SK-N-SH (cell line): ENCODE measurements around the gene IRX6. TPM values are rescaled to one million over a fixed set of nuclear protein-coding genes. Genes with fewer than 3 reads are reported as not detected.

Experiments used
- CTCF ChIA-PET: fragments of 300-600, 350-600 bp; formaldehyde crosslinking; extraction: SDS; loops from one replicate; lab custom pipeline; 2021; lab: Yijun Ruan, JAX
- POLR2A ChIA-PET: fragments of 350-600 bp; sonication (Branson Sonifier 250); formaldehyde crosslinking; extraction: SDS; loops from one replicate; lab custom pipeline; 2020; ENCODE audit warnings: antibody characterized with exemption, inconsistent platforms; lab: Yijun Ruan, JAX
- DNase-seq: peaks from one replicate; pipeline ENCODE4 v3.0.0; 2012
- H2AFZ ChIP-seq: fragments of 200-600 bp; sonication (generic); 2 replicates; pipeline ENCODE4 v1.8.1; 2016; ENCODE audit warnings: antibody characterized with exemption, mild to moderate bottlenecking, low read depth
- H3F3A ChIP-seq: fragments of 200-600 bp; sonication (generic); replicated peaks from 2 replicates; pipeline ENCODE3; 2016; ENCODE audit warnings: antibody characterized with exemption, mild to moderate bottlenecking; ENCODE audit not compliant: insufficient read depth
- H3K27ac ChIP-seq, 2 experiments: fragments of 200-500 bp in 1 of 2; fragments of 200-600 bp in 1 of 2; sonication (Bioruptor generic) in 1 of 2; sonication (generic), shearing (Covaris generic) in 1 of 2; 2 replicates each; pipeline versions ENCODE4 v1.5.1 to v1.6.1; 2014 to 2016; ENCODE audit warnings: low read depth in 2 of 2, inconsistent platforms in 1 of 2, low read length in 1 of 2, mild to moderate bottlenecking in 1 of 2, mixed read lengths in 1 of 2
- H3K27me3 ChIP-seq: fragments of 200-600 bp; sonication (generic), shearing (Covaris generic); 2 replicates; pipeline ENCODE4 v1.6.1; 2016; ENCODE audit warnings: mixed run types; ENCODE audit not compliant: insufficient read depth
- H3K36me3 ChIP-seq, 2 experiments: fragments of 200-500 bp in 1 of 2; fragments of 200-600 bp in 1 of 2; sonication (Bioruptor generic) in 1 of 2; sonication (generic) in 1 of 2; replicated peaks in 1 of 2; 2 replicates each; pipeline versions ENCODE3 to v1.5.1; 2014 to 2016; ENCODE audit warnings: low read length in 1 of 2, mild to moderate bottlenecking in 1 of 2; ENCODE audit not compliant: insufficient read depth in 2 of 2, control insufficient read depth in 1 of 2
- H3K4me1 ChIP-seq, 2 experiments: fragments of 200-500 bp in 1 of 2; fragments of 200-600 bp in 1 of 2; sonication (Bioruptor generic) in 1 of 2; sonication (generic), shearing (Covaris generic) in 1 of 2; 2 replicates each; pipeline versions ENCODE4 v1.5.1 to v1.6.1; 2014 to 2016; ENCODE audit warnings: low read depth in 1 of 2, low read length in 1 of 2, mixed run types in 1 of 2; ENCODE audit not compliant: insufficient read depth in 2 of 2, control insufficient read depth in 1 of 2
- H3K4me2 ChIP-seq: fragments of 200-600 bp; sonication (generic), shearing (Covaris generic); 2 replicates; pipeline ENCODE4 v1.6.1; 2017; ENCODE audit warnings: mixed run types
- H3K4me3 ChIP-seq, 2 experiments: fragments of 200-500 bp in 1 of 2; fragments of 200-600 bp in 1 of 2; sonication (Bioruptor generic) in 1 of 2; sonication (generic), shearing (Covaris generic) in 1 of 2; 2 replicates each; pipeline versions ENCODE4 v1.5.1 to v1.8.1; 2014 to 2016; ENCODE audit warnings: low read depth in 2 of 2, inconsistent platforms in 1 of 2, low read length in 1 of 2, mild to moderate bottlenecking in 1 of 2, mixed read lengths in 1 of 2, moderate library complexity in 1 of 2
- H3K79me2 ChIP-seq: fragments of 200-600 bp; sonication (generic); 2 replicates; pipeline ENCODE4 v1.8.1; 2017; ENCODE audit warnings: mild to moderate bottlenecking; ENCODE audit not compliant: insufficient read depth
- H3K9ac ChIP-seq: fragments of 200-600 bp; sonication (generic); 2 replicates; pipeline ENCODE4 v1.6.1; 2017; ENCODE audit warnings: mixed run types
- H3K9me2 ChIP-seq: fragments of 200-600 bp; sonication (generic); 2 replicates; pipeline ENCODE4 v1.6.1; 2017; ENCODE audit warnings: mixed run types
- H3K9me3 ChIP-seq: fragments of 200-600 bp; sonication (generic); 2 replicates; pipeline ENCODE4 v1.6.1; 2017; ENCODE audit warnings: mixed run types, mild to moderate bottlenecking, moderate library complexity
- H4K20me1 ChIP-seq: fragments of 200-600 bp; sonication (generic); 2 replicates; pipeline ENCODE4 v1.6.1; 2017; ENCODE audit warnings: mild to moderate bottlenecking, mixed run types; ENCODE audit not compliant: insufficient read depth
- EP300 ChIP-seq, 2 experiments: IDR thresholded peaks; 2 replicates each; pipeline versions ENCODE4 v1.4.0 to v1.6.1; 2012; ENCODE audit warnings: borderline replicate concordance in 1 of 2, low read depth in 1 of 2, low read length in 1 of 2
- EZH2phosphoT487 ChIP-seq: fragments of 200-600 bp; sonication (generic); IDR thresholded peaks from 2 replicates; pipeline ENCODE4 v1.6.1; 2017; ENCODE audit warnings: low read depth, mixed run types, mild to moderate bottlenecking, antibody characterized with exemption, moderate library complexity, borderline replicate concordance
- GATA2 ChIP-seq: sonication (generic); formaldehyde crosslinking; IDR thresholded peaks from 2 replicates; pipeline ENCODE4 v1.5.0; 2020; ENCODE audit warnings: mild to moderate bottlenecking, missing genetic modification reagents
- JUND ChIP-seq: IDR thresholded peaks from 2 replicates; pipeline ENCODE4 v1.4.0; 2012
- MEF2A ChIP-seq: IDR thresholded peaks from 2 replicates; pipeline ENCODE4 v1.4.0; 2012; ENCODE audit warnings: low read depth, borderline replicate concordance
- MXI1 ChIP-seq: IDR thresholded peaks from 2 replicates; pipeline ENCODE4 v1.6.1; 2012; ENCODE audit warnings: mild to moderate bottlenecking, low read depth, low read length, improper control_type of control experiment
- POLR2AphosphoS5 ChIP-seq: IDR thresholded peaks from 2 replicates; pipeline ENCODE4 v1.6.1; 2012; ENCODE audit warnings: low read depth, low read length
- RAD21 ChIP-seq: IDR thresholded peaks from 2 replicates; pipeline ENCODE4 v1.6.1; 2012; ENCODE audit warnings: mild to moderate bottlenecking, low read length
- RFX5 ChIP-seq: IDR thresholded peaks from 2 replicates; pipeline ENCODE4 v1.6.1; 2012; ENCODE audit warnings: mild to moderate bottlenecking, improper control_type of control experiment, low read length
- RXRA ChIP-seq: IDR thresholded peaks from 2 replicates; pipeline ENCODE4 v1.4.0; 2012; ENCODE audit warnings: low read depth, mild to moderate bottlenecking, borderline replicate concordance
- SIN3A ChIP-seq: IDR thresholded peaks from 2 replicates; pipeline ENCODE4 v1.6.1; 2012; ENCODE audit warnings: low read depth, mild to moderate bottlenecking, low read length, moderate library complexity, borderline replicate concordance
- TCF12 ChIP-seq: IDR thresholded peaks from 2 replicates; pipeline ENCODE4 v1.4.0; 2012
- TEAD4 ChIP-seq: IDR thresholded peaks from 2 replicates; pipeline ENCODE4 v1.4.0; 2012; ENCODE audit warnings: mild to moderate bottlenecking, borderline replicate concordance; ENCODE audit not compliant: insufficient read depth
- YY1 ChIP-seq: IDR thresholded peaks from 2 replicates; pipeline ENCODE4 v1.4.0; 2012; ENCODE audit warnings: low read depth, mild to moderate bottlenecking
- WGBS: methylation state at CpG from one replicate; pipeline ENCODE4 v1.1.6; 2017; ENCODE audit warnings: low lambda C conversion rate; 5-methylcytosine and 5-hydroxymethylcytosine counted together
- polyA plus RNA-seq, 3 experiments: library from polyadenylated mRNA; depleted of rRNA; stranded (reverse); fragments of >200 nt; gene quantifications; 2 replicates each; pipeline ENCODE4 v1.2.3, GENCODE V29; 2012
- TF ChIP-seq, protein P1 (sequence below): fragments of 200-600 bp; sonication (generic); IDR thresholded peaks from 2 replicates; pipeline ENCODE4 v1.6.1; 2017; ENCODE audit warnings: antibody characterized with exemption, mild to moderate bottlenecking, moderate library complexity
- TF ChIP-seq, protein P2 (sequence below): fragments of 150-350 bp; IDR thresholded peaks from 2 replicates; pipeline ENCODE4 v1.6.1; 2016; ENCODE audit warnings: mild to moderate bottlenecking, low read depth, low read length
- TF ChIP-seq, protein P3 (sequence below): IDR thresholded peaks from 2 replicates; pipeline ENCODE4 v1.4.0; 2012; ENCODE audit warnings: low read depth, borderline replicate concordance
- TF ChIP-seq, protein P4 (sequence below): IDR thresholded peaks from 2 replicates; pipeline ENCODE4; 2012

The IRX6 gene
- polyA plus RNA-seq, 1 of the 3 experiments (the other 2 are of a cell fraction), result not detected

DNA sequence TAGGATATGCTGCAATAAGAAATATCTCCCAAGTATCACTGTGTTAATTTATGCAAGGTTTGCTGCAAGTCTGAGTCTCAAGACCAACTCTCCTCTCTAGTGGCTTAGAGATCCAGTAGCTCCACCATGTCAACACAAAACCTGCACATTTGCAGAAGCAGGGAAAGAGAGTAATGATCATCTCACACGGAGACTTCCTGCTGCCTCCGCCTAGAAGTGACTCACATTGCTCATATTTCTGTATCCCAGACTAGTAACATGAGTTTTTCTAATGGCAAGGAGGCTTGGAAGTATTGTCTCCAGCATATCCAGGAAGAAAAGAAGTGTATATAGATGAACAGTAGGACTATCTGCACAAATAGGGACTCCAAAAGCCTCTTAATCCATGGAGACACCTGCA lies 15.0 kb upstream of the IRX6 start (continued):
- TF ChIP-seq, protein P1, sequence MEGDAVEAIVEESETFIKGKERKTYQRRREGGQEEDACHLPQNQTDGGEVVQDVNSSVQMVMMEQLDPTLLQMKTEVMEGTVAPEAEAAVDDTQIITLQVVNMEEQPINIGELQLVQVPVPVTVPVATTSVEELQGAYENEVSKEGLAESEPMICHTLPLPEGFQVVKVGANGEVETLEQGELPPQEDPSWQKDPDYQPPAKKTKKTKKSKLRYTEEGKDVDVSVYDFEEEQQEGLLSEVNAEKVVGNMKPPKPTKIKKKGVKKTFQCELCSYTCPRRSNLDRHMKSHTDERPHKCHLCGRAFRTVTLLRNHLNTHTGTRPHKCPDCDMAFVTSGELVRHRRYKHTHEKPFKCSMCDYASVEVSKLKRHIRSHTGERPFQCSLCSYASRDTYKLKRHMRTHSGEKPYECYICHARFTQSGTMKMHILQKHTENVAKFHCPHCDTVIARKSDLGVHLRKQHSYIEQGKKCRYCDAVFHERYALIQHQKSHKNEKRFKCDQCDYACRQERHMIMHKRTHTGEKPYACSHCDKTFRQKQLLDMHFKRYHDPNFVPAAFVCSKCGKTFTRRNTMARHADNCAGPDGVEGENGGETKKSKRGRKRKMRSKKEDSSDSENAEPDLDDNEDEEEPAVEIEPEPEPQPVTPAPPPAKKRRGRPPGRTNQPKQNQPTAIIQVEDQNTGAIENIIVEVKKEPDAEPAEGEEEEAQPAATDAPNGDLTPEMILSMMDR, result no peak
- TF ChIP-seq, protein P2, sequence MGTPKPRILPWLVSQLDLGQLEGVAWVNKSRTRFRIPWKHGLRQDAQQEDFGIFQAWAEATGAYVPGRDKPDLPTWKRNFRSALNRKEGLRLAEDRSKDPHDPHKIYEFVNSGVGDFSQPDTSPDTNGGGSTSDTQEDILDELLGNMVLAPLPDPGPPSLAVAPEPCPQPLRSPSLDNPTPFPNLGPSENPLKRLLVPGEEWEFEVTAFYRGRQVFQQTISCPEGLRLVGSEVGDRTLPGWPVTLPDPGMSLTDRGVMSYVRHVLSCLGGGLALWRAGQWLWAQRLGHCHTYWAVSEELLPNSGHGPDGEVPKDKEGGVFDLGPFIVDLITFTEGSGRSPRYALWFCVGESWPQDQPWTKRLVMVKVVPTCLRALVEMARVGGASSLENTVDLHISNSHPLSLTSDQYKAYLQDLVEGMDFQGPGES, result no peak
- no peak for TF ChIP-seq SIN3A
- no peak for TF ChIP-seq RAD21
- TF ChIP-seq MEF2A, result no peak
- TF ChIP-seq RXRA, result no peak

DNA sequence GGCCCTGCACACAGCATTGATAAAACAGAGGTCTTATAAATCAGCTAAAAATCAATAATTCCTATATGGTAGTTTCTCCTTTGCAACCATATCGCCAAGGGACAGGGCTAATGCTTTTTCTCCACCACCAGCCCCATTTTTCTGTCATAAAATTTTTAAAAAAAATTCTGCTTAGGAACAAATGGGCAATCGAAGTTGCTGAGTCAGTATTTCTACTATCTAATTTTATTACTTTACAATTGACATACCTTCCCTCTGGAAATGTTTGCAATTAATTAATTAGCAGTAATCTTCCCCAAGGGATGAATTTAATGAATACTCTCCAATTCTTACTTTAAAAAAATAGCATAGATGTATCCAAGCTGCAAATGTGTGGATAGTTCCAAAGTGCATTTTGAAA lies 1.7 kb upstream of the IRX6 start:
- Histone ChIP-seq H3K9ac (no peak overlapping the region), H3K9me2 (no peaks in the 10 kb centered on the region), H3K27me3 (no peaks in the 10 kb centered on the region), H3K36me3 (no peaks in the 10 kb centered on the region), H2AFZ (no peak overlapping the region), H3K27ac (no peak overlapping the region; a peak in 1 of 4 replicates), H3K9me3 (no peaks in the 10 kb centered on the region), H3F3A (no peaks in the 10 kb centered on the region), H3K79me2 (no peaks in the 10 kb centered on the region), H4K20me1 (no peaks in the 10 kb centered on the region), H3K4me2 (no peak overlapping the region), H3K4me1 (peaks cover 0 to 10% of the 10 kb centered on the region in 2 experiments; a peak in 2 of 4 replicates), H3K4me3 (no peak overlapping the region)
- 25% methylated on average over 2 of the region's 2 CpGs for WGBS
- no peak for TF ChIP-seq POLR2AphosphoS5
- no peak for TF ChIP-seq RXRA
- TF ChIP-seq RFX5, result no peak
- no peak for TF ChIP-seq SIN3A
- TF ChIP-seq, protein P2, result no peak
- TF ChIP-seq YY1, result no peak
- no peak for TF ChIP-seq MEF2A
- TF ChIP-seq MXI1, result no peak
- no peak for TF ChIP-seq TEAD4
- TF ChIP-seq, protein P3, sequence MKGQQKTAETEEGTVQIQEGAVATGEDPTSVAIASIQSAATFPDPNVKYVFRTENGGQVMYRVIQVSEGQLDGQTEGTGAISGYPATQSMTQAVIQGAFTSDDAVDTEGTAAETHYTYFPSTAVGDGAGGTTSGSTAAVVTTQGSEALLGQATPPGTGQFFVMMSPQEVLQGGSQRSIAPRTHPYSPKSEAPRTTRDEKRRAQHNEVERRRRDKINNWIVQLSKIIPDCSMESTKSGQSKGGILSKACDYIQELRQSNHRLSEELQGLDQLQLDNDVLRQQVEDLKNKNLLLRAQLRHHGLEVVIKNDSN, result no peak
- TF ChIP-seq, protein P4, sequence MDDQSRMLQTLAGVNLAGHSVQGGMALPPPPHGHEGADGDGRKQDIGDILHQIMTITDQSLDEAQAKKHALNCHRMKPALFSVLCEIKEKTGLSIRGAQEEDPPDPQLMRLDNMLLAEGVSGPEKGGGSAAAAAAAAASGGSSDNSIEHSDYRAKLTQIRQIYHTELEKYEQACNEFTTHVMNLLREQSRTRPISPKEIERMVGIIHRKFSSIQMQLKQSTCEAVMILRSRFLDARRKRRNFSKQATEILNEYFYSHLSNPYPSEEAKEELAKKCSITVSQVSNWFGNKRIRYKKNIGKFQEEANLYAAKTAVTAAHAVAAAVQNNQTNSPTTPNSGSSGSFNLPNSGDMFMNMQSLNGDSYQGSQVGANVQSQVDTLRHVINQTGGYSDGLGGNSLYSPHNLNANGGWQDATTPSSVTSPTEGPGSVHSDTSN, result no peak
- no peak for TF ChIP-seq GATA2 (CRISPR knock-in tag)
- no peak for TF ChIP-seq RAD21
- TF ChIP-seq JUND, result no peak
- no peak for TF ChIP-seq EP300 (IDR thresholded peaks at IDR 0.05; ENCODE audit: borderline replicate concordance in 1 of 2, low read depth in 1 of 2, low read length in 1 of 2)
- TF ChIP-seq TCF12, result no peak
- no peak for TF ChIP-seq EZH2phosphoT487
- DNase-seq, result no peak
- ChIA-PET POLR2A (no interaction called here), CTCF (interaction anchor here (0.7 to 4.2 kb wide), 20 partner anchors 11 to 287 kb away, joined by 3 to 44 read pairs (median 10); no protein-coding TSS in a partner anchor)
